ENCODE measurements around the gene PNPLA7. TPM values are rescaled to one million over a fixed set of nuclear protein-coding genes. Genes with fewer than 3 reads are reported as not detected.

The PNPLA7 gene
- total RNA-seq, 1 experiment from 2014 or later, result 0.77 TPM

GRCh38 chr9:137564134-137564533 lies 13.9 kb upstream of the PNPLA7 start:
- CTCF ChIA-PET, result no interaction called here
- no TSS peak for BruUV-seq (replicated peaks)
- no peak overlapping the region for H2AFZ ChIP-seq (ENCODE audit: low read length)
- no peaks in the 10 kb centered on the region for H3K9me2 ChIP-seq (replicated peaks; ENCODE audit: low read length)
- H3F3A ChIP-seq (ENCODE audit: low read length, unreplicated experiment), result no peaks in the 10 kb centered on the region
- no peak for ATAC-seq
- H3K79me2 ChIP-seq (ENCODE audit: low read length), result no peaks in the 10 kb centered on the region
- H3K36me3 ChIP-seq (ENCODE audit: low read depth, low read length), result no peaks in the 10 kb centered on the region
- no peak for TF ChIP-seq EZH2phosphoT487 (IDR thresholded peaks at IDR 0.05; ENCODE audit: borderline replicate concordance, low read length)
- no peak for TF ChIP-seq CTCF (conservative IDR thresholded peaks at IDR 0.05; ENCODE audit: low read depth, low read length)
- TF ChIP-seq EZH2 (IDR thresholded peaks at IDR 0.05; ENCODE audit: low read length, unreplicated experiment), result no peak
- H3K27me3 ChIP-seq (ENCODE audit: low read length), result no peaks in the 10 kb centered on the region
- no peak overlapping the region for H3K4me3 ChIP-seq (ENCODE audit: low read length)
- DNase-seq, result no peak
- no peaks in the 10 kb centered on the region for H3K9me3 ChIP-seq (ENCODE audit: low read length)
- no peak overlapping the region for H3K9ac ChIP-seq (ENCODE audit: low read length)
- intact Hi-C loops (cut with micrococcal nuclease), result no loop called here
- POLR2A ChIA-PET (ENCODE audit: unreplicated experiment), result interaction anchor here (0.6 kb wide), 1 partner anchor 14 kb away, joined by 5 read pairs; the partner anchor contains the start of gene PNPLA7
- H3K27ac ChIP-seq (ENCODE audit: low read length), result no peak overlapping the region
- H4K20me1 ChIP-seq (ENCODE audit: low read length), result no peaks in the 10 kb centered on the region
- no peaks in the 10 kb centered on the region for H3K4me1 ChIP-seq (ENCODE audit: insufficient read depth, low read length)
- H3K4me2 ChIP-seq (ENCODE audit: low read length), result no peak overlapping the region

GRCh38 chr9:137558127-137558526 lies 7.9 kb upstream of the PNPLA7 start:
- Histone ChIP-seq H3K9ac (ENCODE audit: low read length) (no peak overlapping the region), H3K36me3 (ENCODE audit: low read depth, low read length) (peaks cover 5% of the 10 kb centered on the region; the same call in 1 of the 2 replicates), H3K4me1 (ENCODE audit: insufficient read depth, low read length) (no peaks in the 10 kb centered on the region), H4K20me1 (ENCODE audit: low read length) (no peaks in the 10 kb centered on the region), H3K9me3 (ENCODE audit: low read length) (no peaks in the 10 kb centered on the region), H3K27ac (ENCODE audit: low read length) (no peak overlapping the region), H3K4me3 (ENCODE audit: low read length) (no peak overlapping the region), H3K9me2 (replicated peaks; ENCODE audit: low read length) (no peaks in the 10 kb centered on the region), H3K27me3 (ENCODE audit: low read length) (no peaks in the 10 kb centered on the region), H3F3A (ENCODE audit: low read length, unreplicated experiment) (no peaks in the 10 kb centered on the region), H3K4me2 (ENCODE audit: low read length) (no peak overlapping the region), H3K79me2 (ENCODE audit: low read length) (0 out of 2 replicates have a peak, but pooled peaks cover 4% of the 10 kb centered on the region), H2AFZ (ENCODE audit: low read length) (no peak overlapping the region)
- POLR2A ChIA-PET (ENCODE audit: unreplicated experiment), result no interaction called here
- TF ChIP-seq CTCF (conservative IDR thresholded peaks at IDR 0.05; ENCODE audit: low read depth, low read length) (no peak), EZH2phosphoT487 (IDR thresholded peaks at IDR 0.05; ENCODE audit: borderline replicate concordance, low read length) (no peak), EZH2 (IDR thresholded peaks at IDR 0.05; ENCODE audit: low read length, unreplicated experiment) (no peak)
- CTCF ChIA-PET, result no interaction called here
- ATAC-seq, result no peak
- DNase-seq, result no peak
- intact Hi-C loops (cut with micrococcal nuclease), result loop anchor here (10.0 kb wide), 1 partner anchor 47 kb away; the partner anchor contains the start of gene ARRDC1
- BruUV-seq (replicated peaks), result no TSS peak

GRCh38 chr9:137556069-137556838 lies 6.1 kb upstream of the PNPLA7 start:
- Histone ChIP-seq H3K9ac (ENCODE audit: low read length) (no peak overlapping the region), H3K27ac (ENCODE audit: low read length) (no peak overlapping the region), H3K4me1 (ENCODE audit: insufficient read depth, low read length) (peaks cover 3% of the 10 kb centered on the region; the same call in 1 of the 2 replicates), H3K9me3 (ENCODE audit: low read length) (no peaks in the 10 kb centered on the region), H3K36me3 (ENCODE audit: low read depth, low read length) (peaks cover 5% of the 10 kb centered on the region; the same call in 1 of the 2 replicates), H3K4me2 (ENCODE audit: low read length) (no peak overlapping the region), H4K20me1 (ENCODE audit: low read length) (no peaks in the 10 kb centered on the region), H3K9me2 (replicated peaks; ENCODE audit: low read length) (no peaks in the 10 kb centered on the region), H3K4me3 (ENCODE audit: low read length) (no peak overlapping the region), H3K27me3 (ENCODE audit: low read length) (no peaks in the 10 kb centered on the region), H2AFZ (ENCODE audit: low read length) (no peak overlapping the region), H3F3A (ENCODE audit: low read length, unreplicated experiment) (no peaks in the 10 kb centered on the region), H3K79me2 (ENCODE audit: low read length) (peaks cover 16% of the 10 kb centered on the region)
- DNase-seq (peak; percentile 25), ATAC-seq (peak; percentile 26)
- CTCF ChIA-PET, result no interaction called here
- no TSS peak for BruUV-seq (replicated peaks)
- POLR2A ChIA-PET (ENCODE audit: unreplicated experiment), result no interaction called here
- intact Hi-C loops (cut with micrococcal nuclease), result loop anchor here (10.0 kb wide), 1 partner anchor 49 kb away; the partner anchor contains the start of gene ARRDC1
- TF ChIP-seq EZH2phosphoT487 (IDR thresholded peaks at IDR 0.05; ENCODE audit: borderline replicate concordance, low read length), result no peak
- TF ChIP-seq EZH2 (IDR thresholded peaks at IDR 0.05; ENCODE audit: low read length, unreplicated experiment), result no peak
- TF ChIP-seq CTCF (conservative IDR thresholded peaks at IDR 0.05; ENCODE audit: low read depth, low read length), result no peak
